Cardiac fibroblast (primary cell): ENCODE results near the gene GATA5.

Experiments
- DNase-seq, 2 donors: peaks; one replicate each; pipeline versions ENCODE4 v3.0.0 to v3.0.0-alpha.2; 2010; ENCODE audit warnings: low read depth in 2 of 2
- H3K4me3 ChIP-seq, 2 donors: replicated peaks in 1 of 2; 1 replicate in 1 of 2; 2 replicates in 1 of 2; pipeline ENCODE4 v1.5.1; 2011; ENCODE audit warnings: low read depth in 2 of 2, low read length in 2 of 2, mild to moderate bottlenecking in 2 of 2, moderate library complexity in 1 of 2
- CTCF ChIP-seq: IDR thresholded peaks from one replicate; pipeline ENCODE4 v1.5.1; 2011; ENCODE audit warnings: low read depth, mild to moderate bottlenecking, low read length, inconsistent platforms

GATA5 gene

GRCh38 chr20:62461157-62461556 is 14.6 kb downstream of the GATA5 start:
- no peak overlapping the region for H3K4me3 ChIP-seq
- DNase-seq = no peak
- no peak for TF ChIP-seq CTCF

GRCh38 chr20:62460678-62461077 is 15.1 kb downstream of the GATA5 start:
- DNase-seq = no peak
- no peak for TF ChIP-seq CTCF
- no peak overlapping the region for H3K4me3 ChIP-seq

GRCh38 chr20:62459488-62459887 is 16.3 kb downstream of the GATA5 start:
- TF ChIP-seq CTCF = no peak
- no peak for DNase-seq
- H3K4me3 ChIP-seq = no peak overlapping the region

GRCh38 chr20:62458275-62459251 is 17.2 kb downstream of the GATA5 start:
- no peak for DNase-seq
- no peak for TF ChIP-seq CTCF
- no peak overlapping the region for H3K4me3 ChIP-seq

GRCh38 chr20:62457831-62458230 is 18.0 kb downstream of the GATA5 start:
- no peak overlapping the region for H3K4me3 ChIP-seq
- DNase-seq = no peak
- TF ChIP-seq CTCF = no peak

GRCh38 chr20:62457098-62457497 is 18.7 kb downstream of the GATA5 start:
- no peak for DNase-seq
- TF ChIP-seq CTCF = no peak
- H3K4me3 ChIP-seq = no peak overlapping the region
